Mononuclear cell (primary cell): ENCODE measurements around the gene CABLES2. TPM values are rescaled to one million over a fixed set of nuclear protein-coding genes. Genes with fewer than 3 reads are reported as not detected.
"Not testable (repeated sequence)": the region's sequence is repeated elsewhere in the genome, so short reads cannot be mapped to it uniquely, and the experiment has no call there.

Experiments
- H3K27me3 ChIP-seq: 2 replicates; pipeline ENCODE4 v1.6.0; 2011; ENCODE audit warnings: low read length, control low read depth; ENCODE audit not compliant: insufficient read depth
- H3K4me1 ChIP-seq: 2 replicates; pipeline ENCODE4 v1.5.1; 2011; ENCODE audit warnings: mild to moderate bottlenecking, low read length, control low read depth; ENCODE audit not compliant: insufficient read depth
- H3K4me3 ChIP-seq: 2 replicates; pipeline ENCODE4 v1.5.1; 2011; ENCODE audit warnings: mild to moderate bottlenecking, low read length, moderate library complexity
- H3K9me3 ChIP-seq: 2 replicates; pipeline ENCODE4 v1.5.1; 2011; ENCODE audit warnings: low read depth, mild to moderate bottlenecking, control low read depth, low read length
- total RNA-seq: library from RNA; depleted of rRNA; stranded (reverse); fragments of >200 nt; gene quantifications from one replicate; pipeline ENCODE4 v1.2.3, GENCODE V29; 2012

CABLES2 gene
- total RNA-seq, 1 donor, result 1.9 TPM

GRCh38 chr20:62382306-62383198 lies 24.5 kb downstream of the CABLES2 start:
- H3K4me3 ChIP-seq, result no peak overlapping the region
- peaks cover 20% of the 10 kb centered on the region for H3K4me1 ChIP-seq
- no peaks in the 10 kb centered on the region for H3K27me3 ChIP-seq
- no peaks in the 10 kb centered on the region for H3K9me3 ChIP-seq

GRCh38 chr20:62381842-62382241 lies 25.2 kb downstream of the CABLES2 start:
- H3K27me3 ChIP-seq, result no peaks in the 10 kb centered on the region
- no peak overlapping the region for H3K4me3 ChIP-seq
- H3K9me3 ChIP-seq, result no peaks in the 10 kb centered on the region
- peaks cover 17% of the 10 kb centered on the region for H3K4me1 ChIP-seq

- Histone ChIP-seq H3K9me3 (no peaks in the 10 kb centered on the region), H3K4me3 (no peak overlapping the region), H3K4me1 (peaks cover 15% of the 10 kb centered on the region), H3K27me3 (no peaks in the 10 kb centered on the region)
Measured at GRCh38 chr20:62381202-62381797, 25.8 kb downstream of the CABLES2 start.

GRCh38 chr20:62378215-62378614 lies 28.9 kb downstream of the CABLES2 start:
- Histone ChIP-seq H3K4me3 (no peak overlapping the region), H3K4me1 (peaks cover 6% of the 10 kb centered on the region), H3K9me3 (no peaks in the 10 kb centered on the region), H3K27me3 (no peaks in the 10 kb centered on the region)

GRCh38 chr20:62377615-62378178 lies 29.4 kb downstream of the CABLES2 start:
- H3K4me1 ChIP-seq, result peaks cover 3% of the 10 kb centered on the region
- no peaks in the 10 kb centered on the region for H3K9me3 ChIP-seq
- no peak overlapping the region for H3K4me3 ChIP-seq
- H3K27me3 ChIP-seq, result no peaks in the 10 kb centered on the region

GRCh38 chr20:62377064-62377461 lies 30.0 kb downstream of the CABLES2 start:
- no peaks in the 10 kb centered on the region for H3K27me3 ChIP-seq
- no peaks in the 10 kb centered on the region for H3K9me3 ChIP-seq
- no peak overlapping the region for H3K4me3 ChIP-seq
- H3K4me1 ChIP-seq, result no peaks in the 10 kb centered on the region

GRCh38 chr20:62376112-62377063 lies 30.7 kb downstream of the CABLES2 start:
- H3K4me3 ChIP-seq, result no peak overlapping the region
- H3K9me3 ChIP-seq, result no peaks in the 10 kb centered on the region
- no peaks in the 10 kb centered on the region for H3K4me1 ChIP-seq
- H3K27me3 ChIP-seq, result no peaks in the 10 kb centered on the region

- Histone ChIP-seq H3K4me3 (no peak overlapping the region), H3K9me3 (no peaks in the 10 kb centered on the region), H3K27me3 (peaks cover 3% of the 10 kb centered on the region), H3K4me1 (no peaks in the 10 kb centered on the region)
Measured at GRCh38 chr20:62374331-62375152, 32.5 kb downstream of the CABLES2 start.

GRCh38 chr20:62373631-62374179 lies 33.4 kb downstream of the CABLES2 start:
- H3K27me3 ChIP-seq, H3K9me3 ChIP-seq, H3K4me3 ChIP-seq, H3K4me1 ChIP-seq: not testable (repeated sequence)

GRCh38 chr20:62372042-62372993 lies 34.8 kb downstream of the CABLES2 start:
- H3K9me3 ChIP-seq, result no peaks in the 10 kb centered on the region
- H3K4me3 ChIP-seq, result no peak overlapping the region
- peaks cover 14% of the 10 kb centered on the region for H3K27me3 ChIP-seq
- peaks cover 9% of the 10 kb centered on the region for H3K4me1 ChIP-seq

- H3K4me1 ChIP-seq, result peaks cover 9% of the 10 kb centered on the region
- peaks cover 14% of the 10 kb centered on the region for H3K27me3 ChIP-seq
- no peak overlapping the region for H3K4me3 ChIP-seq
- no peaks in the 10 kb centered on the region for H3K9me3 ChIP-seq
Measured at GRCh38 chr20:62371588-62372041, 35.5 kb downstream of the CABLES2 start.

- Histone ChIP-seq H3K4me1 (peaks cover 9% of the 10 kb centered on the region), H3K4me3 (no peak overlapping the region), H3K9me3 (no peaks in the 10 kb centered on the region), H3K27me3 (peaks cover 18% of the 10 kb centered on the region)
Measured at GRCh38 chr20:62370807-62371587, 36.1 kb downstream of the CABLES2 start.
